Activated CD4-positive, alpha-beta T cell treated with anti-CD3 and anti-CD28 coated beads, Interleukin-10, Interleukin-2, amounts not matched to agents 100 ng/mL and 50 ng/mL, durations not matched to agents 16 hours and 8 hours (primary cell): ENCODE results near the gene MYO7B.

Experiments
- DNase-seq: peaks from one replicate; pipeline ENCODE4 v3.0.0-alpha.2; 2020

MYO7B gene

GRCh38 chr2:127535422-127535901 is at the start of gene MYO7B:
Gene MYO7B, plus strand, starts transcription at chr2:127535683. Its CDS starts 24,040 bp downstream, at chr2:127559723.
- no peak for DNase-seq

GRCh38 chr2:127485694-127486071 is 49.8 kb upstream of the MYO7B start:
- DNase-seq = peak; percentile 20

- DNase-seq = no peak
These were observed 49.0 kb upstream of the MYO7B start for GRCh38 chr2:127486247-127487058.

- DNase-seq = no peak
These were observed 45.2 kb upstream of the MYO7B start for GRCh38 chr2:127490283-127490682.

GRCh38 chr2:127498386-127498785 is 37.1 kb upstream of the MYO7B start:
- DNase-seq = no peak

- DNase-seq = no peak
These were observed 32.0 kb upstream of the MYO7B start for GRCh38 chr2:127503491-127503890.

GRCh38 chr2:127504552-127505430 is 30.7 kb upstream of the MYO7B start:
- peak; percentile 56 for DNase-seq

- no peak for DNase-seq
These were observed 29.0 kb upstream of the MYO7B start for GRCh38 chr2:127506510-127506909.

- DNase-seq = no peak
These were observed 27.4 kb upstream of the MYO7B start for GRCh38 chr2:127508023-127508630.

- DNase-seq = no peak
These were observed 26.9 kb upstream of the MYO7B start for GRCh38 chr2:127508631-127509034.

GRCh38 chr2:127510073-127510472 is 25.4 kb upstream of the MYO7B start:
- DNase-seq = no peak

- no peak for DNase-seq
These were observed 24.3 kb upstream of the MYO7B start for GRCh38 chr2:127511090-127511695.

GRCh38 chr2:127511917-127512316 is 23.6 kb upstream of the MYO7B start:
- no peak for DNase-seq

GRCh38 chr2:127512362-127512761 is 23.1 kb upstream of the MYO7B start:
- no peak for DNase-seq

GRCh38 chr2:127514076-127514475 is 21.4 kb upstream of the MYO7B start:
- no peak for DNase-seq

- DNase-seq = no peak
These were observed 21.0 kb upstream of the MYO7B start for GRCh38 chr2:127514485-127514884.

GRCh38 chr2:127515383-127515915 is 20.0 kb upstream of the MYO7B start:
- DNase-seq = no peak

- no peak for DNase-seq
These were observed 19.3 kb upstream of the MYO7B start for GRCh38 chr2:127516041-127516762.

- DNase-seq = no peak
These were observed 18.0 kb upstream of the MYO7B start for GRCh38 chr2:127517465-127517864.

GRCh38 chr2:127520424-127520823 is 15.1 kb upstream of the MYO7B start:
- DNase-seq = no peak

- DNase-seq = peak; percentile 58
These were observed 12.1 kb upstream of the MYO7B start for GRCh38 chr2:127523269-127523939.
